Stimulated activated effector memory CD8-positive, alpha-beta T cell treated with anti-CD3 and anti-CD28 coated beads, Interleukin-12 subunit alpha, Interleukin-12 subunit beta, amount 100 ng/mL, for 72 hours (primary cell): ENCODE results near the gene COBL.

Source experiments
- ATAC-seq: fragments of 150-1000 bp; cut with Tn5 transposase; 2 replicates; pipeline ENCODE4 v1.10.0; 2021
- DNase-seq, 2 donors: peaks; one replicate each; pipeline ENCODE4 v3.0.0; 2021 to 2022; ENCODE audit warnings: low spot score in 2 of 2
- H3K27ac Mint-ChIP-seq: one replicate; pipeline ENCODE4 v1.8.0; 2022; ENCODE audit warnings: mild to moderate bottlenecking, mixed read lengths
- H3K36me3 Mint-ChIP-seq: one replicate; pipeline ENCODE4 v1.8.0; 2022; ENCODE audit warnings: mild to moderate bottlenecking, mixed read lengths
- H3K4me1 Mint-ChIP-seq: one replicate; pipeline ENCODE4 v1.8.0; 2022; ENCODE audit warnings: mixed read lengths
- H3K4me3 Mint-ChIP-seq: one replicate; pipeline ENCODE4 v1.8.0; 2022; ENCODE audit warnings: mild to moderate bottlenecking, mixed read lengths
- H3K9me3 Mint-ChIP-seq: one replicate; pipeline ENCODE4 v1.8.0; 2022; ENCODE audit warnings: mixed read lengths

Gene COBL

DNA sequence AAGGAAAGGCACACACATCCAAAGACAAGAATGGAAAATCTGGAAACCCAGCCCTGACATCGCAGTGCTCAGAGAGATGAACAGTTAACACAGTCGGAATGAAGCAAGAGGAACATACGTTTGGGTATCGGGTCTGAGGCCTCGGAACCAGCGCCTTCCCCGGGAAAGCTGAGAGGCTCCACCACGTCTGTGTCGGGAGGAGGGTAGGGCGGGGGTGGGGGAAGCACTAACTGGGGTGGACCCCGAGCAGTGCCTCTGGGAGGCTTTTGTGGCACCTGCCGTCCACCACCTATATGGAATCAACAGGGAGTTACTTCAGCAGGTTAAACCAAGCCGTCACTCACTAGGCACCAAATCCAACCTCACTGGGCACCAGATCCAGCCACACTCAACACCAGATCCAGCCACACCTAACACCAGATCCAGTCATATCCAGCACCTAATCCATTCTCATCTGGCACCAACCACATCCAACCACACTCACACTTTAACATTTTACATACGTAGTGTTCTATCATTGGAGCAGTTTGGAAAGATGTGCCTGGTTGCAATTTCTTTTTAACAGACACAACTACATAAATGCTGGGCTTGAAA, 233.6 kb downstream of the COBL start:
- no peak overlapping the region for H3K4me3 Mint-ChIP-seq
- DNase-seq (no peak), ATAC-seq (no peak)
- no peaks in the 10 kb centered on the region for H3K9me3 Mint-ChIP-seq
- no peaks in the 10 kb centered on the region for H3K36me3 Mint-ChIP-seq
- H3K27ac Mint-ChIP-seq = no peak overlapping the region
- H3K4me1 Mint-ChIP-seq = no peaks in the 10 kb centered on the region

DNA sequence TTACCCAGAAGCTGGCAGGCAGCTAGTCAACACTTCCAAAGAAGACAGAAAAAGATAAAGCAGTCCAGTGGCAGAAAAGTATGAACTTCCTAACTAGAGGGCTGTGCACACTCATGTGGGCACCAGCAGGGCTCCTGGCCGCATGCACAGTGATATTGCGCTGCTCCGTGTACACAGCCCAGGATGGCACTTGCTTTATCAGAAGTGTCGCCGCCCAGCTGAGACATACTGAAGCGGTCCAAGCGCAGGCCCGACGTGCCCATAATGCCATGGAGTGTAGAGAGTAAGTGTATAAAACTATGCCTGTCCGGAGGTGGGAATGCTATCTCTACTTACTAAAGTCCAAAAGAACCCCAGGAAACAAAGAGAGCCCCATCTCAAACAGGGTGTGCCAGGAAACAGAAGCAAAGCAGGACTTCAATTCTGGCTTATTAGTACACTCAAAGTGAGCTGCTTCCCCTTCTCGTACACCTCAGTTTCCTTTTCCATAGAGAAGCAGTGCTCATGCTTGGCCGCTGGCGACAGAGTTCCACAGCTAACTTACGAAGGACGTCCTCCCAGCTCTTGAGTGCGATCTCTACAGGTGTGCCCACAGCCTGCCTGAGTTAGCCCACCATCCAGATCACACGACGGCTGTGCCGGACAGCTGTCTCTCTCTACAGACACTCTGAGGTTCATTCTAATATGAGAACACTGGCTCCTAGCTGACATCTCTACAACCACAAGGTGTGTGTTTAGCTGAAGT, 234.3 kb downstream of the COBL start:
- ATAC-seq = no peak
- Mint-ChIP-seq H3K27ac (no peak overlapping the region), H3K36me3 (no peaks in the 10 kb centered on the region), H3K9me3 (no peaks in the 10 kb centered on the region), H3K4me3 (no peak overlapping the region), H3K4me1 (no peaks in the 10 kb centered on the region)
- DNase-seq = no peak

DNA sequence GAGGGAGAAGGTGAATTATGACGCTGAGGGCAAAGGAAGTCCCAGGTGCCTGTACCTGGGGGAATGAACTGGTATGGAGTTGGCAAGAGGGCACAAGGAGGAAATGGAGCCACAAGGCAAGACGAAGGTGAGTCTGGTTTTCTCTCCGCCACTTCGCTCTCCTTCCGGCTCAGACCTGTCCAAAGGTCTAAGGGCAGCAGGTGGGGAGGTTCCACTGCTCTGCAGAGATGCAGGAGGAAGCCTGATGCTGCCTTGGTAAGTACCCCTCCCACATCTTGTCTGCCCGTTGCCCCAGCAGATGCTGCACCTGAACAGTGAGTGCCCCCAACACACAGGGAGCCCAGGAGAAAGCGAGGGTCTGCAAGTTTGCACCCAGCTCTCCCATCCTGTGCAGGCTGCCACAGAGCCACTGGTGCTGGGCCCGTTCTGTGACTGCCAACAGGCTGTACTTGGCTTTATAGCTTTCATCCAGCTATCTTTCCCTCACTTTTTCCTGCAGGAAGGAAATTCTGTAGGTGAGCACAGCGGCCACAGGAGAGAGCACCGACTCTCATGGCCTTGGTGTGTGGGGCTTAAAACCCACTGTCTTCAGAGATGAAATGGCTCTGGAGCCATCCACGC, 235.2 kb downstream of the COBL start:
- Mint-ChIP-seq H3K9me3 (no peaks in the 10 kb centered on the region), H3K36me3 (no peaks in the 10 kb centered on the region), H3K4me3 (no peak overlapping the region), H3K27ac (no peak overlapping the region), H3K4me1 (no peaks in the 10 kb centered on the region)
- ATAC-seq = no peak
- no peak for DNase-seq

DNA sequence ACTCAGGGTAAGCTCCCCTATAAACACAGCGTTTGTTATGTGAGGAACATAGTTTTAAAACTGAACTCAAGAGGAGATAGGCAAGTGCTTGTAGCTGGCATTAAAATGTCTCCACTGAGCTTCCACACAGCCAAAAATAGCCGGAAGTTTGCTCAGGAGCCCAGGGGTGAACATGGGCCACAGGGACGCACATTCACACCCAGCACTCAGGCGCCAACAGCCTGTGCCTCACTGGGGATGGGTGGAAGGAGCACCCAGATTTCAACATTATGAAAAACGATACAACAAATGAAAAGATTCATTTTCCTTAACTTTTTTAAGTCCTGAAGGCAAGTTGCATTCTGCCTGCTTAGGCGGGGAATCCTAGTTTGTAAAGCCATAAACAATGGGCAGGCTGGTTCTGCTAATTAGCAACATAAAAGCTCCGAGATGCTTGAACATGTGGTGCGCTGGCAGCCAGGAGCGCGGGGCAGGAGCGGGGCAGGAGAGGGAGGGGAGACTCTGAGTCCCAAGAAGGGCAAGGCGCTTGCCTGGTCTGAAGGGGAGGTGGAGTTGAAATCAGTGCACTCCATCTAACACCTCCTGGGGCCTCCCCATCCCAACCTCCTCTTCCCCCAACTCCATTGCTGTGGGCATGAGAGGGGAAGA, 235.9 kb downstream of the COBL start:
- Mint-ChIP-seq H3K4me1 (no peaks in the 10 kb centered on the region), H3K27ac (no peak overlapping the region), H3K9me3 (no peaks in the 10 kb centered on the region), H3K36me3 (no peaks in the 10 kb centered on the region), H3K4me3 (no peak overlapping the region)
- no peak for DNase-seq
- ATAC-seq = no peak

DNA sequence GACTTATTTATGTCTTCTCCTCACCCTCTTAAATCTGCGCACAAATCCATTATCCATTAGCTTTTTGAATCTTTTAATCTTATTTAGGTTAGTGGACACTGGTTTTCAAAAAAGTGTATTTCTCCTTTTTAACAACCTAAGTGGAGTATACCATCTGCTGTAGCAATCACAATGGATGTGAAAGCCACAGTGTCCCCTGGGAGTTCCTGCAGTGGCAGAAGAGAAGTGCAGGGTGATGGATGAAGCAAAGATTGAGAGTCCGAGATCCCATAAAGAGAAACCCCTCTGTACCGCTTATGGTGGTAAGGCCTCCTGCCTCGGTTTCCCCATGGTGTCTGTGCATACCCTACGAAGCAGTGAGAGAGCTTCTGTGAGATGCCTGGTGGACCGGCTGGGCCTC, 236.4 kb downstream of the COBL start:
- Mint-ChIP-seq H3K36me3 (no peaks in the 10 kb centered on the region), H3K27ac (no peak overlapping the region), H3K9me3 (no peaks in the 10 kb centered on the region), H3K4me1 (no peaks in the 10 kb centered on the region), H3K4me3 (no peak overlapping the region)
- DNase-seq = no peak
- no peak for ATAC-seq

DNA sequence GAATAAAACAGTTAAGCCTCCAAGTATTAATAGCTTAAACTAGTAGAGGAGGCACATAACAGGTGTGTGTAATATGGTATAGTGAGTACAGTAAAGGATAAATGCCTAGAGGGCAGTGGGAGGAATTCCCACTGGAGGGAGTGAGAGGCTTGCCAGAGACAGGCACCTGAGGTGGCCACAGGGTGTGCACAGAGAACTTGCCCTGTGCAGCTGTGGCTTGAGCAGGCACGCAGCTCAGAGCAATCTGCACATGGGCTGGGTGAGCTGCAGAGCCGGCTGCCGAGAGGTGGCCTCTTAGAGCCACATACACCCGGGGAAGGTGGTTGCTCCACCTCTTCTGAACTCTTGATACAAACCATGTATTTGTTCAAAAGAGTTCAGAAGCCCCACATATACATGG, 237.1 kb downstream of the COBL start:
- DNase-seq (no peak), ATAC-seq (no peak)
- no peak overlapping the region for H3K4me3 Mint-ChIP-seq
- no peak overlapping the region for H3K27ac Mint-ChIP-seq
- H3K4me1 Mint-ChIP-seq = no peaks in the 10 kb centered on the region
- no peaks in the 10 kb centered on the region for H3K36me3 Mint-ChIP-seq
- no peaks in the 10 kb centered on the region for H3K9me3 Mint-ChIP-seq

DNA sequence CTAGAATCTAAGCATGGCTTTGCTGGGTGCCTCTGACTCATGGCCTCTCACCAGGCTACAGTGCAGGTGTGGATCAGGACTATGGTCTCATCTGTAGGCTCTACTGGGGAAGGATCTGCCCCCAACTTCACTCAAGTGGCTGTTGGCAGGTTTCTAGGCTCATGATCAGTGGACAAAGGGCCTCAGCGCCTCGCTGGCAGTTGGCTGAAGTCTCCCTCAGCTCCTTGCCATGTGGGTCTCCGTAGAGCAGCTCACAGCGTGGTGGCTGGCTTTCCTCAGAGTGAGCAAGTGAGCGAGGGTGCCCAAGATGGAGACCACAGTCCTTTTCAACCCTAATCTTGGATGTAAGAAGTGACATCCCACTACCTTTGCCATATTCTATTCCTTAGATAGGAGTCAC, 238.0 kb downstream of the COBL start:
- Mint-ChIP-seq H3K9me3 (no peaks in the 10 kb centered on the region), H3K4me3 (no peak overlapping the region), H3K36me3 (no peaks in the 10 kb centered on the region), H3K27ac (no peak overlapping the region), H3K4me1 (no peaks in the 10 kb centered on the region)
- DNase-seq (no peak), ATAC-seq (no peak)

DNA sequence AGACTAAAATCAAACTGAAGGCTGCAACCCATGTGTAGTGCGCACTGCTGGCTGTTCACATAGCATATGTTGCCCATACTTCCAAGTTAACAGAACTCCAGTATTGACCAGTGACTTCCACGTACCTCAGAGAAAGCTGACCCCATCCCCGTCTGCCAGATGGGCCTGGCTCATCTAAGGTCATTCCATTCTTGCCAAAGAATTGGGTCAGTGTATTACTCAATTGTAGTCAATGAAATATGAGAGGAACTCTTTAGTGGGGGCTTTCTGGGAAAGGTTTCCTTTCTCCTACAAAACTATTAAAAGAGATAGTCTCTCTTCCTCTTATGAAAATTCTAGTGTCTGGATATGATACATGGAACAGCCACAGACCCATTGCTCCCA, 238.6 kb downstream of the COBL start:
- Mint-ChIP-seq H3K36me3 (no peaks in the 10 kb centered on the region), H3K9me3 (no peaks in the 10 kb centered on the region), H3K4me1 (no peaks in the 10 kb centered on the region), H3K4me3 (no peak overlapping the region), H3K27ac (no peak overlapping the region)
- DNase-seq (no peak), ATAC-seq (no peak)

DNA sequence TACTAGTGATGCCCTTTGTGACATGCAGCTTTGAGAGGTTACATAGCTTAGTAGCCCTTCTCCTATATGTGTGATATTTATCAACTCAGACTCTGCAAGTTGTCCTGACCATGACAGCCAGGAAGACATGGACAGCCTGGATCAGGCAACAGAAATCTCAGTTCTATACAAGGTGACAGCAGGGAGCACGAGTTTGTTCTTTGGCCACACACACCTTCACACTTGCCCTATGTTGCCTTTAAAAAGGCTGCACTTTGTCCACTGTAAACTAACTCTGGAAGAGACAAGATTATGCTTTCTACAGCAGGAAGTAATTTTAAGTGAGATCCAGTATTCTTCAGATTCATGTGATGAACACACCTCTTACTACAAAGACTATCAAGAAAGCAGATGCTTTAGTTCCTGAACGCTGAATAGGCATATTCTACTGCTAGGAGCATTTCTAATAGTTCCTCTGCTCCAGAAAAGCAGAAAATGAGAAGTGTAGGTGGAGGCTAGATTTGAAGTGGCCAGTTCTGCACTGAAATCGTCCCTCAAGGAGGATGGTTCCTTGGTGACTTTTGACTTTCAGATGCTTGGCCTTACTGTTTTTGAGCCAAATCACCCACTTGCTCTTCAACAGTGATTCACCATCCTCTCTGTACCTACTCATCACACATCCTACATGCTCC, 239.2 kb downstream of the COBL start:
- DNase-seq (no peak), ATAC-seq (no peak)
- no peak overlapping the region for H3K27ac Mint-ChIP-seq
- H3K36me3 Mint-ChIP-seq = no peaks in the 10 kb centered on the region
- no peaks in the 10 kb centered on the region for H3K4me1 Mint-ChIP-seq
- no peaks in the 10 kb centered on the region for H3K9me3 Mint-ChIP-seq
- H3K4me3 Mint-ChIP-seq = no peak overlapping the region

DNA sequence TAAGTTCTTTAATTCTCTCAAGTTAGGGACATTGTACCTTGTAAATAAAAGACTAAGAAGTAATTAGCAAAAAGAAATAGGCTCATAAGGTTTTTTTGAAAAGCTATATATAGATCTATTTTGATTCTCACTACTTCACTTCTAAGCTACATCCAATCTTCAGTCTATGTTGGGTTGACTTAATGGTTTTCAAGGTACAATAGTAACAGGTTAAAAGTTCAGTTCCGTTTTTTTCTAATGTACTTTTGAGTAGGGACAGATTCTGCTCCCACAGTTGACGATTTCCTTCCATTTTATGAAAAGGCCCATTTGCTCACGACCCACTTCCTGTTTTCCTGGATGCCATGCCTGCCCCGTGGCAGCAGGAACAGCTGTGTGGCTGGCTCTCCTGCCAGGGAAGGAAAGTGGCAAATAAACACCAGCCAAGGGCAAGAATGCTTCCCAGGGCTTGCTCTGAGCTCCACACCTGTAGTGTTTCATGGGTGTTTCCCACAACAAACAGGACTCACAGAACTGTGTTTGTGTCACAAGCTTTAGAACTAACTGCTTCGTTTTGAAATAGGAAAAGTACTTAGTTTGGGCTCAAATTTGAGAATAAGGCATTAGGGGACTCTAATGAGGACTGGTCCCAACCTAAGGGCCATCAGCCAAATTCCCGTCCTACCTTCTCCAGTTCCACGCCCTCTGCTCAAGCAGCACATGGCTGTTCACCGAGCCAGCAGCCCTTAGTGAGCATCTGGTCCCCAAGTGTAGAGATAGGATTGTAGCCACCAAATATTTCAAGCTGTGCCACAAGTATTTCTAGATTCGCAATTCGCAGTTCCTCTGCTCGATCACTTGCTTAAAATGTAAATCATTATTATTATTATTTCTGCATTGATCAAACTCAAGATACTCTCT, 240.7 kb downstream of the COBL start:
- H3K27ac Mint-ChIP-seq = no peak overlapping the region
- H3K4me1 Mint-ChIP-seq = no peaks in the 10 kb centered on the region
- DNase-seq = no peak
- H3K9me3 Mint-ChIP-seq = no peaks in the 10 kb centered on the region
- no peaks in the 10 kb centered on the region for H3K36me3 Mint-ChIP-seq
- ATAC-seq = no peak
- no peak overlapping the region for H3K4me3 Mint-ChIP-seq

DNA sequence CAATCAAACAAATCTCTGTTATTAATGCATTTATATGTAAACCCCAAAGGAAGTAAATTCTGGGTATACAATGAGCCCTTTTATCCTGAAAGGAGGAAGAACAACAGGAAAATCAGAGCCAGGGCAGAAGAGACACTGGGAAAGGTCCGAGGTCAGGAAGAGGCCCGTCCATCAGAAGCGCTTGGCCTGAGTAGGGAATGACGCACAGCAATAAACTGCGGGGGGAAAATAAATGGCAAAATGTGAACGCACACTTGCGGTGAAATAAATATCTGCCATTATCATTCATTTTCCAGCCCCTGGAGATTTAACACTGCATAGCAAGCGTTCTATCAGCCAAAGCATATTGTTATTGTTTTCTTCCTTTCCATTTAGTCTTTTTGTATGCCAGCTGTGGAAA, 243.4 kb downstream of the COBL start:
- Mint-ChIP-seq H3K4me1 (no peaks in the 10 kb centered on the region), H3K27ac (no peak overlapping the region), H3K36me3 (no peaks in the 10 kb centered on the region), H3K9me3 (no peaks in the 10 kb centered on the region), H3K4me3 (no peak overlapping the region)
- ATAC-seq (no peak), DNase-seq (no peak)

DNA sequence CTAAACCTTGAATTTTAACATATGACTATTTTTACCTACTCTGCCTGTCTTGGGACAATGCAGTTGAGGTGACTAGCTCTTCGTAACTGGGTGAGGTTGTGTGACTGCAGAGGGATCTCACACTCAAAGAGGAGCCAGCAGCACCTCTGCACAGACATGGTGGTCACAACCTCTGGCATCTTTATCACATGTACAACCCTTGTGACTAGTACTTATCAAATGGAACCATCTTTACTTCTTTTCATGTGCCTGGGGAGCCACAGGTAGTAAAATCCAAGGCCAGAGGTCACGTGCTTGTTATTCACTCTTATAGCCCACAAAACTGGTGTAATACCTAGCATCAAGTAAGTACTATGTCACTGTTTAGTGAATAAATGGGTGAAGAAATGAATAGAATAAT, 244.3 kb downstream of the COBL start:
- no peaks in the 10 kb centered on the region for H3K36me3 Mint-ChIP-seq

DNA sequence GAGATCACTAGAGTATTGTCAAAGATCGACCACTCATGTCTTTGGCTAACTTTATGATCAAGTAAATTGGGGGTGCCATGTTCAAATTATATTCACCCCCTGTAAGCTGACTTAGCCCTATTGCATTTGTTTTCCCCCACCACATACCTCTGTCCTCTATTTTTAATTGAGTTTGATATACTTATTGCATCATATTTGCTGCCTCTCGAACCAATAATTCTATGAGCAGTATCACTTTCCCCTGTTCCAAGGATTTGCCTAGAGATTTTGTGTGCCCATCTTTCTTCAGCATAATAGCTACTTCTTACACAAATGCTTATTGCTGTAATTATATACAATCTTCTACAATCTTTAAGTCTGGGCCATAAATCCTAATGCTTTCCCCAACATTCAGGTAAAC, 245.2 kb downstream of the COBL start:
- H3K36me3 Mint-ChIP-seq = no peaks in the 10 kb centered on the region
- H3K4me3 Mint-ChIP-seq = no peak overlapping the region
- no peak overlapping the region for H3K27ac Mint-ChIP-seq
- DNase-seq (no peak), ATAC-seq (no peak)
- H3K4me1 Mint-ChIP-seq = no peaks in the 10 kb centered on the region
- no peaks in the 10 kb centered on the region for H3K9me3 Mint-ChIP-seq

More for the DNA sequence above, 244.3 kb downstream of the COBL start:
- H3K27ac Mint-ChIP-seq = no peak overlapping the region
- no peaks in the 10 kb centered on the region for H3K9me3 Mint-ChIP-seq
- H3K4me1 Mint-ChIP-seq = no peaks in the 10 kb centered on the region
- no peak overlapping the region for H3K4me3 Mint-ChIP-seq
- ATAC-seq (no peak), DNase-seq (no peak)

DNA sequence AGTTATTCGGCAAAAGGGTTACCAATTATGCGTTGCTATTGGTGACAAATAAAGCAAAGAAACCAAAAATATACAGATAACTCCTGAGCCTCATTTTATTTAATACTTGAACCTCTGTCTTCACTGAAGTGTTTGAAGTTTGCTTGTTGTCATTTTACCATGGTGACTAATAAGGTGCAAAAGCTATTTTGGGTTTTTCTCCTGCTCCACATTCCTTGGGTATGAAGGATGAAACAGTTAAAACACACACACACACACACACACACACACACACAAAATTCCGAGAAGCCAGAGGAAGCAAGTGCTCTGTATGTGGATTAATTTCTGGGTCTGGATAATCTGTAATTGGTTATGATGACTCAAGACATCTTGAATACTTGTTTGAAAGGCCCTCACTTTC, 246.5 kb downstream of the COBL start:
- H3K36me3 Mint-ChIP-seq = no peaks in the 10 kb centered on the region
- no peaks in the 10 kb centered on the region for H3K9me3 Mint-ChIP-seq
- no peak overlapping the region for H3K27ac Mint-ChIP-seq
- H3K4me3 Mint-ChIP-seq = no peak overlapping the region
- H3K4me1 Mint-ChIP-seq = no peaks in the 10 kb centered on the region
- DNase-seq = no peak
- no peak for ATAC-seq
